Dermis blood vessel endothelial cell (primary cell): ENCODE results near the gene EOLA2. TPM values are rescaled to one million over a fixed set of nuclear protein-coding genes. Genes with fewer than 3 reads are reported as not detected.
"Not testable (repeated sequence)": the region's sequence is repeated elsewhere in the genome, so short reads cannot be mapped to it uniquely, and the experiment has no call there.

Experiments used
- DNase-seq: peaks from one replicate; pipeline ENCODE4 v3.0.0; 2010
- total RNA-seq: library from RNA; depleted of rRNA; stranded (reverse); fragments of >200 nt; gene quantifications from 2 replicates; pipeline ENCODE4 v1.2.3, GENCODE V29; 2014

Gene EOLA2
- total RNA-seq: 16.4 and 21.3 TPM in 2 replicates

- DNase-seq: peak; percentile 99
These were observed at the start of gene EOLA2 for GRCh38 chrX:149938427-149938880. TSS of gene EOLA2 (minus strand) at chrX:149938491. CDS start at chrX:149933874, 4,617 bp downstream.

GRCh38 chrX:149987613-149988012 is 49.3 kb upstream of the EOLA2 start:
- no peak for DNase-seq

GRCh38 chrX:149984411-149984810 is 46.1 kb upstream of the EOLA2 start:
- DNase-seq: no peak

GRCh38 chrX:149982310-149982709 is 44.0 kb upstream of the EOLA2 start:
- DNase-seq: no peak

GRCh38 chrX:149979126-149979644 is 40.9 kb upstream of the EOLA2 start:
- no peak for DNase-seq

GRCh38 chrX:149962859-149963757 is 24.8 kb upstream of the EOLA2 start:
- DNase-seq: peak; percentile 79

GRCh38 chrX:149962010-149962409 is 23.7 kb upstream of the EOLA2 start:
- no peak for DNase-seq

GRCh38 chrX:149961572-149961971 is 23.3 kb upstream of the EOLA2 start:
- DNase-seq: no peak

- peak; percentile 76 for DNase-seq
These were observed 12.4 kb upstream of the EOLA2 start for GRCh38 chrX:149950681-149951080.

- no peak for DNase-seq
These were observed 11.6 kb upstream of the EOLA2 start for GRCh38 chrX:149949743-149950436.

GRCh38 chrX:149948016-149948415 is 9.7 kb upstream of the EOLA2 start:
- DNase-seq: no peak

GRCh38 chrX:149946932-149947331 is 8.6 kb upstream of the EOLA2 start:
- not testable (repeated sequence) for DNase-seq

GRCh38 chrX:149945820-149946219 is 7.5 kb upstream of the EOLA2 start:
- not testable (repeated sequence) for DNase-seq

GRCh38 chrX:149945087-149945670 is 6.9 kb upstream of the EOLA2 start:
- DNase-seq: not testable (repeated sequence)

GRCh38 chrX:149940674-149941024 is 2.4 kb upstream of the EOLA2 start:
- not testable (repeated sequence) for DNase-seq

GRCh38 chrX:149939905-149940673 is 1.8 kb upstream of the EOLA2 start:
- peak; percentile 97 for DNase-seq

- no peak for DNase-seq
These were observed 1.3 kb upstream of the EOLA2 start for GRCh38 chrX:149939655-149939904.

GRCh38 chrX:149938881-149939654 is 777 bp upstream of the EOLA2 start:
- DNase-seq: peak; percentile 91

- DNase-seq: peak; percentile 22
These were observed 342 bp downstream of the EOLA2 start for GRCh38 chrX:149937871-149938426.

- not testable (repeated sequence) for DNase-seq
These were observed 963 bp downstream of the EOLA2 start for GRCh38 chrX:149937328-149937727.

GRCh38 chrX:149933547-149933946 is 4.7 kb downstream of the EOLA2 start:
- not testable (repeated sequence) for DNase-seq
